Thoracic aorta (tissue), 2 donors: ENCODE data around the gene DNAJB2. TPM values are rescaled to one million over a fixed set of nuclear protein-coding genes. Genes with fewer than 3 reads are reported as not detected.

Experiments used
- ATAC-seq: fragments of 150-250 bp; one replicate; pipeline ENCODE4 v1.8.0; 2017; ENCODE audit warnings: low read depth; ENCODE audit not compliant: insufficient number of reproducible peaks, low FRiP score
- DNase-seq: peaks from one replicate; pipeline ENCODE4 v3.0.0-alpha.2; 2020; ENCODE audit warnings: low spot score
- H3K27ac ChIP-seq, 2 donors: fragments of 200-600 bp; sonication (generic); 1 replicate in 1 of 2; 2 replicates in 1 of 2; pipeline ENCODE4 v1.5.1; 2016; ENCODE audit warnings: mild to moderate bottlenecking in 2 of 2, moderate library complexity in 2 of 2
- H3K27me3 ChIP-seq: fragments of 200-600 bp; sonication (generic); replicated peaks from 2 replicates; pipeline ENCODE4 v1.6.0; 2016; ENCODE audit warnings: mild to moderate bottlenecking; ENCODE audit not compliant: insufficient read depth
- H3K36me3 ChIP-seq: fragments of 200-600 bp; sonication (generic); one replicate; pipeline ENCODE4 v1.5.1; 2016
- H3K4me1 ChIP-seq, 2 donors: fragments of 200-600 bp; sonication (generic); 1 replicate in 1 of 2; 2 replicates in 1 of 2; pipeline versions ENCODE4 v1.5.1 to v1.6.0; 2016; ENCODE audit warnings: low read depth in 2 of 2, mild to moderate bottlenecking in 1 of 2; ENCODE audit not compliant: control insufficient read depth in 1 of 2
- H3K4me3 ChIP-seq: fragments of 200-600 bp; sonication (generic); 2 replicates; pipeline ENCODE4 v1.5.1; 2016; ENCODE audit warnings: mild to moderate bottlenecking
- H3K9me3 ChIP-seq: fragments of 200-600 bp; sonication (generic); 2 replicates; pipeline ENCODE4 v1.5.1; 2016
- total RNA-seq, 2 donors: library from RNA; depleted of rRNA; stranded (reverse); fragments of >200 nt; gene quantifications; one replicate each; pipeline versions ENCODE4 v1.1.0 to v1.2.3, GENCODE V29; 2016
- TF ChIP-seq, protein P1 (sequence below): fragments of 200-600 bp; sonication (generic); IDR thresholded peaks from one replicate; pipeline ENCODE4 v1.5.1; 2019; ENCODE audit warnings: antibody characterized with exemption

The DNAJB2 gene
- total RNA-seq, 2 donors from 2014 or later = 56.9 to 61.2 TPM

DNA sequence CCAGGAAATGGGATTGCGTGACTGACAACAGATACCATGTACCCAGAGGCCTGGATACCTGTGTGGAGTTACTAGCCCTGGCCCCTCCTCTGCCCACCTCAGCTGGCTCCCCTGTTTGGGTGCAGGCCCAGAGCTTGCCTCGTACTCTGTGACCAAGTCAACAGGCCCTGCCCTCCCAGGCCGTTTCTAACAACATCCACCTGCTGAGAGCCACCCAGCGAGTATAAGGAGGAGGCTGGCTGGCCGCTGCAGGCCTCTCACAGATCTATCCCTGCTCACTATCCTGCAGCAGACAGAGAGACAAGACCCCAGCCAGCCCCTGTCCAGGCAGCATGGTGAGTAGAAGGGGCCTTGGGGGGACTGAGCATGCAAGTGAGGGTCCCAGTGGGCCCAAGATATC is 12.9 kb upstream of the DNAJB2 start:
- TF ChIP-seq, protein P1, sequence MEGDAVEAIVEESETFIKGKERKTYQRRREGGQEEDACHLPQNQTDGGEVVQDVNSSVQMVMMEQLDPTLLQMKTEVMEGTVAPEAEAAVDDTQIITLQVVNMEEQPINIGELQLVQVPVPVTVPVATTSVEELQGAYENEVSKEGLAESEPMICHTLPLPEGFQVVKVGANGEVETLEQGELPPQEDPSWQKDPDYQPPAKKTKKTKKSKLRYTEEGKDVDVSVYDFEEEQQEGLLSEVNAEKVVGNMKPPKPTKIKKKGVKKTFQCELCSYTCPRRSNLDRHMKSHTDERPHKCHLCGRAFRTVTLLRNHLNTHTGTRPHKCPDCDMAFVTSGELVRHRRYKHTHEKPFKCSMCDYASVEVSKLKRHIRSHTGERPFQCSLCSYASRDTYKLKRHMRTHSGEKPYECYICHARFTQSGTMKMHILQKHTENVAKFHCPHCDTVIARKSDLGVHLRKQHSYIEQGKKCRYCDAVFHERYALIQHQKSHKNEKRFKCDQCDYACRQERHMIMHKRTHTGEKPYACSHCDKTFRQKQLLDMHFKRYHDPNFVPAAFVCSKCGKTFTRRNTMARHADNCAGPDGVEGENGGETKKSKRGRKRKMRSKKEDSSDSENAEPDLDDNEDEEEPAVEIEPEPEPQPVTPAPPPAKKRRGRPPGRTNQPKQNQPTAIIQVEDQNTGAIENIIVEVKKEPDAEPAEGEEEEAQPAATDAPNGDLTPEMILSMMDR = no peak
- H3K9me3 ChIP-seq = no peaks in the 10 kb centered on the region
- ATAC-seq (no peak), DNase-seq (no peak)
- no peaks in the 10 kb centered on the region for H3K4me1 ChIP-seq
- no peak overlapping the region for H3K4me3 ChIP-seq
- no peak overlapping the region for H3K27ac ChIP-seq
- H3K27me3 ChIP-seq = no peaks in the 10 kb centered on the region
- no peaks in the 10 kb centered on the region for H3K36me3 ChIP-seq

DNA sequence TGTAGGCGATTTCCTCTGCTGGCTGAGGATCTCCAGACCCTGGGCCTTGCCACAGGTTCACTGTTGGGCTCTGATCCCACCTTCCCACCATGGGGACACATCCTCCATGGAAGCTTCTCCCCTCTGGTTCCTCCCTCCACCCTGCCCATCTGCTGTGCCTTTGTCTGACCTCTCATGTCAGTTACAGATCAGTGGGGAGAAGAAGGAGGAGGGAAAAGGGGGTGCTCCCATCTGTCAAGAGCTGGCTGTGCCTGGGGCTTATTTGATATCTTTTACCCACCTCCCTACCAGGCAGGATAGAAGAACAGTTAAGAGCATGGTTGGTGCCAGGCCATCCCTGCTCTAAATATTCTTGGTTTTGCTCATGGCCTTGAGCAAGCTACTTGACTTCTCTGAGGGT is 12.3 kb upstream of the DNAJB2 start:
- H3K4me3 ChIP-seq = no peak overlapping the region
- no peak overlapping the region for H3K27ac ChIP-seq
- DNase-seq = no peak
- H3K4me1 ChIP-seq = no peaks in the 10 kb centered on the region
- H3K9me3 ChIP-seq = no peaks in the 10 kb centered on the region
- H3K36me3 ChIP-seq = no peaks in the 10 kb centered on the region
- ATAC-seq = no peak
- H3K27me3 ChIP-seq = no peaks in the 10 kb centered on the region
- TF ChIP-seq, protein P1 = no peak

DNA sequence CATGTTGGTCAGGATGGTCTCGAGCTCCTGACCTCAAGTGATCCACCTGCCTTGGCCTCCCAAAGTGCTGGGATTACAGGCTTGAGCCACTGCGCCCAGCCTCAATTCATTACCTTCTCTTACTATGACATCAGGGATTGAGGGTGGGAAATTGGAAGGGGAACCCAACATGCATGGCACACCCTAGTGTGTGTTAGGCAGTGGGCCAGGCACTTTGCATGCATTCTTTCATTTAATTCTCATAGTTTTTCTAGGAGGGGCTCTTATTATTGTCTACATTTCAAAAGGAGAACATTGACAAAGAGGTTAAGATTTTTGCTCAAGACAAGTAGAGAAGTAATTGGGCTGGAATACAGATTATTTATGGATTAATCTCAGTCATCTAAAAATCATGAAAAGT is 10.9 kb upstream of the DNAJB2 start:
- H3K27ac ChIP-seq = no peak overlapping the region
- no peak for ATAC-seq
- no peak for DNase-seq
- TF ChIP-seq, protein P1 = no peak
- no peaks in the 10 kb centered on the region for H3K27me3 ChIP-seq
- no peaks in the 10 kb centered on the region for H3K9me3 ChIP-seq
- H3K4me3 ChIP-seq = no peak overlapping the region
- no peaks in the 10 kb centered on the region for H3K4me1 ChIP-seq
- no peaks in the 10 kb centered on the region for H3K36me3 ChIP-seq

DNA sequence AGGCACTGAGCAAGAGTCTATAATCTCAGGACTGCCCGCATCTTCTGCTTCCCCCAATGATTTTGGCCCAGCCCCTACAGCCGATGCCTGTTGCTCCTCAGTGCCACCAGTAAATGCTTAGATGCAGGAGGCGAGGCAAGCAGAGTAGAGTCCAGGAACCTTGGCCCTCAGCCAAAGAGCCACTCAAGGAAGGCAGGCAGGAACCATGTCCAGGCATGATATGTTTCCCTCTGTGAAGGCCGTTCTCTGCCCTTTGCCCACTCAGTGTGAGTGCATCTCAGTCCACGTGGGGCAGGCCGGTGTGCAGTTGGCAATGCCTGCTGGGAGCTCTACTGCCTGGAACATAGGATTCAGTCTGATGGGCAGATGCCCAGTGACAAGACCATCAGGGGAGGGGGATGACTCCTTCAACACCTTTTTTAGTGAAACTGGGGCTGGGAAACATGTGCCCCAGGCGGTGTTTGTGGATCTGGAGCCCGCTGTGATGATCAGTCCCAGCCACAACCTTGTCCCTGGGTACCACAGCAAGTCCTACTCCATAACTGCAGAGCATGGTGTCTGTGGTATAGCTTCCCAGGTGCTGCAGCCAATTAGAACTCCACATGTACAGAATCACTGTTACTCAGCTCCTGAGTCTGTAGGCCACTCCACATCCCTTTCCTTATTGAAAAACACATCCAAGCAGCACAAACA is 9.7 kb upstream of the DNAJB2 start:
- no peak for ATAC-seq
- no peak overlapping the region for H3K4me3 ChIP-seq

DNA sequence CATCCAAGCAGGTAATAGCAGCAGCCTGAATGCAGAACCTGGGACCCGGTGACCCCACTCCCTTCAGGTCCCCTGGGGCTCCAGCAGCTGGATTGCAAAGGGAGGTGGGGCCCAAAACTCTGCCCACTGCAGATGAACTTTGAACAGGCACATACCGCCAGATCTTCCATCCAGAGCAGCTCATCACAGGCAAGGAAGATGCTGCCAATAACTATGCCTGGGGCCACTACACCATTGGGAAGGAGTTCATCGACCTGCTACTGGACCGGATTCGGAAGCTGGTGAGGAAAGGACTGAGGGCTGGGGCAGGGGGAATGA is 9.2 kb upstream of the DNAJB2 start:
- H3K27ac ChIP-seq = no peak overlapping the region
- no peaks in the 10 kb centered on the region for H3K27me3 ChIP-seq
- H3K9me3 ChIP-seq = no peaks in the 10 kb centered on the region
- H3K36me3 ChIP-seq = no peaks in the 10 kb centered on the region
- peaks cover 6 to 14% of the 10 kb centered on the region in 2 donors for H3K4me1 ChIP-seq
- TF ChIP-seq, protein P1 = no peak
- H3K4me3 ChIP-seq = no peak overlapping the region
- ATAC-seq (no peak), DNase-seq (no peak)

More for the DNA sequence above, 9.7 kb upstream of the DNAJB2 start:
- no peaks in the 10 kb centered on the region for H3K36me3 ChIP-seq
- peaks cover 6 to 10% of the 10 kb centered on the region in 2 donors for H3K4me1 ChIP-seq
- H3K9me3 ChIP-seq = no peaks in the 10 kb centered on the region
- H3K27ac ChIP-seq = no peak overlapping the region
- no peak for DNase-seq
- TF ChIP-seq, protein P1 = no peak
- no peaks in the 10 kb centered on the region for H3K27me3 ChIP-seq
